HEK293T (cell line): Measurements from ENCODE around the gene SIK2.

Experiments used
- ARNT ChIP-seq: fragments of 450-650 bp; IDR thresholded peaks from 2 replicates; pipeline ENCODE4 v1.6.1; 2017; ENCODE audit warnings: mild to moderate bottlenecking
- BHLHE40 ChIP-seq: fragments of 450-650 bp; IDR thresholded peaks from 2 replicates; pipeline ENCODE4 v1.6.1; 2016; ENCODE audit warnings: mild to moderate bottlenecking, moderate library complexity, borderline replicate concordance
- CTBP1 ChIP-seq: fragments of 450-650 bp; IDR thresholded peaks from 2 replicates; pipeline ENCODE4 v1.6.1; 2016; ENCODE audit warnings: borderline replicate concordance
- ELF4 ChIP-seq: fragments of 450-650 bp; IDR thresholded peaks from 2 replicates; pipeline ENCODE4 v1.6.1; 2017; ENCODE audit warnings: antibody characterized with exemption
- FOXA1 ChIP-seq: fragments of 450-650 bp; IDR thresholded peaks from 2 replicates; pipeline ENCODE4 v1.6.1; 2016; ENCODE audit warnings: mild to moderate bottlenecking
- FOXK2 ChIP-seq: fragments of 450-650 bp; IDR thresholded peaks from 2 replicates; pipeline ENCODE4 v1.6.1; 2016; ENCODE audit warnings: mild to moderate bottlenecking
- FOXM1 ChIP-seq: fragments of 450-650 bp; IDR thresholded peaks from 2 replicates; pipeline ENCODE4 v1.6.1; 2017; ENCODE audit warnings: mild to moderate bottlenecking, borderline replicate concordance
- HDGF ChIP-seq: fragments of 450-650 bp; IDR thresholded peaks from 2 replicates; pipeline ENCODE4 v1.6.1; 2017; ENCODE audit warnings: antibody characterized with exemption, borderline replicate concordance
- L3MBTL2 ChIP-seq: fragments of 450-650 bp; conservative IDR thresholded peaks from 2 replicates; pipeline ENCODE4 v1.6.1; 2016; ENCODE audit warnings: mild to moderate bottlenecking
- PKNOX1 ChIP-seq: fragments of 450-650 bp; IDR thresholded peaks from 2 replicates; pipeline ENCODE4 v1.6.1; 2016
- SP1 ChIP-seq: fragments of 450-650 bp; IDR thresholded peaks from 2 replicates; pipeline ENCODE4 v1.6.1; 2017
- SUZ12 ChIP-seq: fragments of 450-650 bp; IDR thresholded peaks from 2 replicates; pipeline ENCODE4 v1.6.1; 2016; ENCODE audit warnings: mild to moderate bottlenecking
- TARDBP ChIP-seq: fragments of 450-650 bp; IDR thresholded peaks from 2 replicates; pipeline ENCODE4 v1.6.1; 2016

GRCh38 chr11:111745719-111746504, 143.7 kb downstream of the SIK2 start:
- TF ChIP-seq SUZ12 (no peak), FOXK2 (no peak), ELF4 (no peak), L3MBTL2 (no peak), ARNT (no peak), FOXA1 (no peak), PKNOX1 (no peak), TARDBP (no peak), CTBP1 (no peak), FOXM1 (no peak), BHLHE40 (no peak), SP1 (no peak), HDGF (no peak)
